GM21381 (cell line): ENCODE results near the gene NEUROD6.

Experiments
- ATAC-seq: cut with Tn5 transposase; IDR thresholded peaks from one replicate; pipeline ENCODE4 v1.9.1; 2021; ENCODE audit warnings: mild to moderate bottlenecking, moderate library complexity; ENCODE audit not compliant: unreplicated experiment

NEUROD6 gene

DNA sequence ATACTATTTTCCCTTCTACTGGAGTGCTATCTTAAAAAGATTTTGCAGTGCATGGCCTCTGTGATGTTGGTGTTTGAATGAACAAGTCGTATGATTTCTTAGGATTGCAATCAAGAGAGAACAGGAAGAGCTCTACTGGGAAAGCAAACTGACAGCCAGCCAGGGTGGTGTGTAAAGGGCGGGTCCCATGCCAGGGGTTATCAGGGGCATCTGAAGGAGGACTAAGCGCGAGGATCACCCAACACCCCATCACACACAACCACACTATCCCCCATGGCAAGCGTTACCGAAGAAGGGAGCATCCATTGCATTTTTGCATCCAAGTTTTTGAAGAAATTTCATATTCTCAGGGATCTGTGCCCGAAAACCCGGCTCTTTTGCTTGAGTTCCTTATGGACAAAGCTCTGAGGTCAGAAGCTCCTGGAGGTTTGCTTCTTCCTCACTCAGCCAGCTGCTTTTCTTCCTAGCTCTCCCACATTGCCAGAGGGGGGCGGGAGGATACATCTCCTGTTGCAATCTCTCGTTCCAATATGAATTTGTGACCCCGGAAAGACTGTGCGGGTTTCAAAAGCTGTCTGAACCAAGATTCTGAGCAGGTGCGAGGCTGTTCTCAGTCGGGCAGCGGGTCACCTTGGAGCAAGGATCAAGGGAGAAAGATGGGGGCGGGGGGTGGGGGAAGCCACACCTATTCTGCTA is 5.2 kb downstream of the NEUROD6 start:
- ATAC-seq, result no peak

- no peak for ATAC-seq
These were observed 7.2 kb downstream of the NEUROD6 start for GRCh38 chr7:31333291-31333690.

GRCh38 chr7:31327071-31327470 is 13.5 kb downstream of the NEUROD6 start:
- ATAC-seq, result no peak

DNA sequence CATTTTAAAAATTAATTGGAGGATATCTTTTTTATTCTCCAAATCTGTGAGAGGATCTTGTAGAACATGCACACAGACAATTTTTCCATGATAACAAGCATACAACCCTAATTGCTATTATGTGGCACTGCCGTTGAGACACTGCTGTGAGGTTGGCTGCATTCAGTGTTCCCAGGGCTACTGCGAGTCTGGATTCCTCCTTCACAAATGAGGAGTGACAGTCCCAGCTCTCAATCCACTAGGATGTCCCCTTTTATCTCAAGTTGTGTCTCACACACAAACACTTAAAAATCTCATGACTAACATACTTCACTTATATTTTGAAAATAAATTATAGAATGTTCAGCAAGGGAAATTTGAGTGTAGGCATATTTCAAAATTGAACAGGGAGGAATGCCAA is 14.1 kb downstream of the NEUROD6 start:
- ATAC-seq, result no peak

GRCh38 chr7:31323101-31323500 is 17.4 kb downstream of the NEUROD6 start:
- no peak for ATAC-seq

- ATAC-seq, result no peak
These were observed 19.9 kb downstream of the NEUROD6 start for GRCh38 chr7:31320675-31321074.

DNA sequence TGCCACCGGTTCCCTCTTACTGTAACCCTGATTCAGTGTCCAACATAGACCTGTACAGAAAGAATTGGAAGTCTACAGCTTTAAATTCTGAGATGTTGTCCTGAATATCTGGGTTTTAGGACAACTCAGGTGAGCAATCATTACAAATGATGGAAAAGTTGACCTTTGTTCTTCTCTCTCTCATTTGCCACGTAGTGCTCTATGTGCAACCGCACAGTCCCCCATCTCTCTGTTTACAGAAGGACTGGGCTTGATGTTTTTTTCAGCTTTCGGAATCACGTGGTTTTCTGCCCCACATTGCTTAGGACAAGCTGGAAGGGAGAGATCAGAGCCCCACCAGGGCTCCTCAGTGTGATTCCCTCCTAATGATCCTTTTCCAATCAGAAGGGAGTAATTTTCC is 22.2 kb downstream of the NEUROD6 start:
- ATAC-seq, result no peak

DNA sequence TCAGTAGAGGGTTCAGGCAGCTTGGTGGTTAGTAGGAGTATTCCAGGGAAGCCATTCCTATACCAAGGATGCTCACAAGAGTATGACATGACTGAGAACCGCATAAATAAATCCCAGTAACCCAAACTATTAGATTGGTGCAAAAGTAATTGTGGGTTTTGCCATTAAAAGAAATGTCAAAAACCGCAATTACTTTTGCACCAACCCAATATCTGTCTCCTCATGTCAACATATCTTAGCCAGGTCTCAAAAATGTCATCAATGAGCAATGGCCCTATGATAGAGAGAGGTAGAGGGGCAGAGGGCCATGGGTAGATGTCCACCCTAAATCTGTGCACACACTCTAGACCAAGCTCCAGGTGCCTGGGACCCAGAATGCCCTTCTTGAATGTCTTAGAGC is 23.6 kb downstream of the NEUROD6 start:
- ATAC-seq, result no peak

DNA sequence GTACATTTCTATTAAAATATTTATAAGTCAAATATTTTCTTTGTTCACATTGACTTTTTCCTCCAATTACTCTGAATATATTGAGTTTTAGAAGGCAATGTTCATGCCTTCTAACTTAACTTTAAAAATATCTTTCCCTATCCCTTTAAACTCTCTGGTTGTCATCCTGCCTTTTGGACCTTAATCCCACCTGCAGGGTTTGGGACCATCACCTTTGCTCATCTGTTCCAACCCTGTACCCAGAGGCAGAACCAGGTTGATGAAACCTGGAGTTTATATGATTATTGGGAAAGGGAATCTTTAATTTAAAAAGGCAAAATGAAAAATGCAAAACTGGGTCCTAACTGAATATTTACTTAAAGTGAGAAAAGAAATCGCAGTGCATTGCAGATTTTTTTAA is 24.8 kb downstream of the NEUROD6 start:
- no peak for ATAC-seq

DNA sequence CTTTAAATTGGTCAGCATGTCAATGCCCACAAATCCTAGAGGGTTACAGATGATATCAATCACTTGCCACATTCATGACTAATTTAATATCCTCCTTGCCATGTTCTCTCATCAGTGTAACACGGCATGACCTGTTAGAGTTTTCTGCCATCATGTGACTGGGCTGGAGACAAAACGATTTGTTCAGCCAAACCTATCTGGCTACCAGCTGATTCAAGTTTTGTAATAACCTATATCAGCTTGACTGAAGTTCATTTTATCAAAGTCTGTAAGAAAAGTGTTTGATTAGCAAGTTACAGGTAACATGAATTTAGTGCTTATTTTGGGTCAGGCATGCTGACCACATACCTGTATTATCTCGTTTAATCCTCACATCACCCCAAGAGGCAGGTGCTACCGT is 25.7 kb downstream of the NEUROD6 start:
- no peak for ATAC-seq

DNA sequence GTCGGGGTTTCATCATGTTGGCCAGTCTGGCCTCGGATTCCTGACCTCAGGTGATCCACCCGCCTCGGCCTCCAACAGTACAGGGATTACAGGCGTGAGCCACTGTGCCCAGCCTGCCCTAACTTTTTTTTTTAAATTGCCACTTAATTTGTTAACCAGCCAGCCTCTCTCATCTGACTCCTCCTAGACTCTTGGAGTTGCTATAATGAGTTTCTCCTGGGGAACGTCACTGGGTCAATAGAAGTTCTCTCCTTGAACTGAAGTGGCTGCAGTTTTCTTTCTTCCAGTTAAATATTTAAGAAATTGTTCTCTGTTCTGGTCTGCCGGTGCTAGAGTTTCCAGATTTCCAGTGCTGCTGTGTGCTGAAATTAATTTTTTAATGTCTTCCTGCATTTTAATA is 27.6 kb downstream of the NEUROD6 start:
- no peak for ATAC-seq

DNA sequence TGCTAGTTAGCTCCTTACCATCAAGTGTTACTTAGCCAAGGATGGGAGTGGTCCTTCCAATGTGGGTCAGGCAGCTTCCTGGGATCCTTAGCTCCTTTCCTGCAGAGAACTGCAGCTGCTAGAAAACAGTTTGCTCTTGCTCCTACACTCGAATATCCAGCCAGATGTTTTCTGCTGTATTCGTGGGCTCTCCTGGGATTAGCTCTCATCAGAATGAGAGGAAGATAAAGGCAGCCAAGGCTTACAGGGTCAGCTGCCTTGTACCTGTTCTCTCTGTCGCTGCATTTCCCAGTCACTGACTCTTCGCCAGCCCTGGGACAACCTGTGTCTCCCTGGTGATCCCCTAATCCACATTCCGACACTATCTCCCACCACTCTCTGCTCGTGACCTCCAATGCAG is 29.0 kb downstream of the NEUROD6 start:
- no peak for ATAC-seq

DNA sequence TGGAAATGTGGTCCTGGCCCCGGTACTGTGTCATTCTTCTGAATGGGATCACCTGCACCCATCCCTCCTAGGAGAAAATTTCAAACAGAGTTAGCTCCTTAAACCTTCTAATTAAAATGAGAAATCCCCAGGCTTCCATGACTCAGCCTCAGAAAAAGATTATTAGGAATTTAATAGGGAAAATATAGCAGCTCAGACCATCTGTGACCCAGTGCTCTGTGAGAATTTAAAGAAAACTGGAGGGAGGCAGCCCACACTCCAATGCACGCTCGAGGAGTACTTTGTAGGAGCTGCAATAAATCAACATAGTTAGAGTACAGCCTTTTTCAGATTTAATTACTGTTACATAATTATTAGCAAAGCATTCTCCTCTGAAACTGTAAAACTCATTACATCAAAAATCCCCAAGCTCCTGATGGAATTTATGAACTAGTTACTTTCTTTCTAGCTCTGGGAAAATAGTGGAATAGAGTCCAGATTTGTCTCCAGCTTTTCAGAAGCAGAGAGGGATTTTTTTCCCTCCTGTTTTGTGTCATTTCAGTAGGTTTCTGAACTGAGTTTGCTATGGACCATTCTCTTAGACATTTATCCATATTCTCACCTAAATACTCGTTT is 30.1 kb downstream of the NEUROD6 start:
- no peak for ATAC-seq

- no peak for ATAC-seq
These were observed 31.1 kb downstream of the NEUROD6 start for GRCh38 chr7:31309407-31309806.

DNA sequence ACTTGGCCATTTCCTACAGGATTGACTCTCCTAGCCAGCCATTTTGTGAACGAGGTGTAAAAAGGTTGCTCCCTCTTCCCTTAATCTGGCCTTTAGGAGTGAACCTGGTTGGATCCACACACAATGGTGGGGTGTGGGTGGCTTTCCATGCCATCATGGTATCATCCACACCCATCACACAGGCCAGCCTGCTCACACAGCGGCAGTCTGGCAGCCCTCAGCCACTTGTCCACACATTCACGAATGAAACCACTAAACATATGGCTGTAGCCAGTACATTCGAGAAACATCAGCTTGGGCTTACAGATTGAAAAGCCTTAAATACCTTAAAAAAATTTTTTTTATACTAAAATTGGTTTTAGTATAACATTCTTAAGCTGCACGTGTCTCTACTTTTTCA is 31.9 kb downstream of the NEUROD6 start:
- ATAC-seq, result no peak

- no peak for ATAC-seq
These were observed 32.6 kb downstream of the NEUROD6 start for GRCh38 chr7:31307972-31308371.

GRCh38 chr7:31305260-31305659 is 35.3 kb downstream of the NEUROD6 start:
- ATAC-seq, result no peak

DNA sequence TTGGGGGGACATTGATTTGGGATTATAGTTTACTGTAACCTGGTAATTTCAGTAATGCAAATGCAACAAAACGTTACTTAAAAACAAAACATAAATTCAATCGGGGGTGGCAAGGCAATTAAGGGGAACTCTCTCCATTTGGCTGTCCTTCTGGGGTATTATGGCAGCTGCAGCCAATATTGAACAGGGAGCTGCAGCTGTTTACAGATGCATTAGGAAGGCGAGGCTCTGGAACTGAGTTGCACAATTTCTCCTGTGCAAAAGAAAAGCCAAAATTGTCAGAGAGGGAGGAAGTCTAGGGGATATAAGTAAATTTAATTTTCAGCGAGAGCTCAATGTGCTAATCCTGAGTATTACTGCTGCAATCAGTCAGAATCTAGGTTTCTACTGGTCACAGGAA is 36.1 kb downstream of the NEUROD6 start:
- ATAC-seq, result no peak

DNA sequence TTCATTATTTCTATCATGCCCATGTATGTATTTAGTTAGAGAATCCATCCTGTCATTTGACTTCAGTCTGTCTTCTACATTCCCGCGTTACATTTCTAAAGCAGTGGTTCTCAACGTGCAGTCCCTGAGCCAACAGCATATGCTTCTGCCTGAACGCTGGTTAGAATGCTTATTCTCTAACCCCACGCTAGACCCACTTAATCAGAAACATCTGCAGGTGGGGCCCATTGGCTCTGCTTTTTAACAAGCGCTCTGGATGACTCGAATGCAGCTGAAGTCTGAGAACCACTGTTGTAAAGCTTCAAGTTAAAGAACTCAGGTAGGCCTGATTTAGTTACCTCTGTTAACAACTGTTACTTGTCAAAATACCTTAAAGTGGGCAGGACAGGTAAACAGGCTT is 38.2 kb downstream of the NEUROD6 start:
- no peak for ATAC-seq

- ATAC-seq, result no peak
These were observed 41.2 kb downstream of the NEUROD6 start for GRCh38 chr7:31299336-31299735.

- ATAC-seq, result no peak
These were observed 49.9 kb downstream of the NEUROD6 start for GRCh38 chr7:31290601-31291000.
